GM18868 (cell line): ENCODE measurements around the gene TAF3.

Source experiments
- ATAC-seq: cut with Tn5 transposase; IDR thresholded peaks from one replicate; pipeline ENCODE4 v1.9.1; 2021; ENCODE audit warnings: mild to moderate bottlenecking, moderate library complexity; ENCODE audit not compliant: unreplicated experiment

The TAF3 gene

GRCh38 chr10:8054494-8055407, 236.4 kb downstream of the TAF3 start, which contains the start of gene GATA3:
Gene GATA3, plus strand, starts transcription at chr10:8054688. Its CDS starts 968 bp downstream, at chr10:8055656.
- ATAC-seq, result peak; percentile 34

GRCh38 chr10:8055420-8056349, 237.4 kb downstream of the TAF3 start:
- ATAC-seq, result no peak

- ATAC-seq, result no peak
Observed at GRCh38 chr10:8056378-8056777, 238.1 kb downstream of the TAF3 start.

GRCh38 chr10:8056871-8057331, 238.6 kb downstream of the TAF3 start:
- peak; percentile 31 for ATAC-seq

GRCh38 chr10:8057636-8058273, 239.4 kb downstream of the TAF3 start:
- ATAC-seq, result no peak

- ATAC-seq, result no peak
Observed at GRCh38 chr10:8058274-8059111, 240.2 kb downstream of the TAF3 start.

GRCh38 chr10:8059191-8059936, 241.1 kb downstream of the TAF3 start:
- no peak for ATAC-seq

- ATAC-seq, result peak; percentile 42
Observed at GRCh38 chr10:8060010-8060703, 241.9 kb downstream of the TAF3 start.

- peak; percentile 11 for ATAC-seq
Observed at GRCh38 chr10:8060704-8061121, 242.4 kb downstream of the TAF3 start.

GRCh38 chr10:8061274-8062211, 243.2 kb downstream of the TAF3 start:
- ATAC-seq, result peak; percentile 19

GRCh38 chr10:8063128-8063908, 245.0 kb downstream of the TAF3 start:
- ATAC-seq, result no peak

- ATAC-seq, result no peak
Observed at GRCh38 chr10:8063935-8064334, 245.6 kb downstream of the TAF3 start.

GRCh38 chr10:8064436-8064835, 246.1 kb downstream of the TAF3 start:
- no peak for ATAC-seq

GRCh38 chr10:8065651-8066050, 247.3 kb downstream of the TAF3 start:
- ATAC-seq, result no peak

GRCh38 chr10:8066124-8066523, 247.8 kb downstream of the TAF3 start:
- no peak for ATAC-seq
